ENCODE measurements around the gene HSPG2. TPM values are rescaled to one million over a fixed set of nuclear protein-coding genes. Genes with fewer than 3 reads are reported as not detected.
A peak's percentile ranks its signal among the peaks of the same experiment; 100 is the strongest.

The HSPG2 gene
- total RNA-seq, 2 donors from 2014 or later = 1.2 to 1.6 TPM

GRCh38 chr1:21854090-21854750, 82.9 kb downstream of the HSPG2 start:
- Mint-ChIP-seq H3K4me1 (peaks cover 13% of the 10 kb centered on the region), H3K27ac (no peak overlapping the region), H3K36me3 (ENCODE audit: low read depth) (peaks cover 3% of the 10 kb centered on the region), H3K4me3 (peak overlapping the region; percentile 31), H3K27me3 (no peaks in the 10 kb centered on the region)
- H3K9me3 ChIP-seq (ENCODE audit: control insufficient read depth, low read length, poor library complexity, severe bottlenecking) = no peaks in the 10 kb centered on the region
- ATAC-seq (no peak), DNase-seq (no peak)

- no peaks in the 10 kb centered on the region for H3K9me3 ChIP-seq (ENCODE audit: control insufficient read depth, low read length, poor library complexity, severe bottlenecking)
- H3K4me1 Mint-ChIP-seq = peaks cover 11% of the 10 kb centered on the region
- H3K4me3 Mint-ChIP-seq = no peak overlapping the region
- ATAC-seq (no peak), DNase-seq (no peak)
- H3K27ac Mint-ChIP-seq = no peak overlapping the region
- peaks cover 1% of the 10 kb centered on the region for H3K36me3 Mint-ChIP-seq (ENCODE audit: low read depth)
- H3K27me3 Mint-ChIP-seq = no peaks in the 10 kb centered on the region
These were observed 84.0 kb downstream of the HSPG2 start for GRCh38 chr1:21853131-21853427.

GRCh38 chr1:21852282-21853130, 84.6 kb downstream of the HSPG2 start:
- Mint-ChIP-seq H3K4me1 (peaks cover 5% of the 10 kb centered on the region), H3K27ac (peak overlapping the region; percentile 84), H3K4me3 (peak overlapping the region; percentile 66), H3K27me3 (no peaks in the 10 kb centered on the region), H3K36me3 (ENCODE audit: low read depth) (no peaks in the 10 kb centered on the region)
- H3K9me3 ChIP-seq (ENCODE audit: control insufficient read depth, low read length, poor library complexity, severe bottlenecking) = no peaks in the 10 kb centered on the region
- DNase-seq (no peak), ATAC-seq (peak; percentile 28)

GRCh38 chr1:21851430-21852250, 85.5 kb downstream of the HSPG2 start:
- Mint-ChIP-seq H3K4me3 (peak overlapping the region; percentile 66), H3K4me1 (peaks cover 5% of the 10 kb centered on the region), H3K27me3 (no peaks in the 10 kb centered on the region), H3K36me3 (ENCODE audit: low read depth) (no peaks in the 10 kb centered on the region), H3K27ac (peak overlapping the region; percentile 84)
- no peaks in the 10 kb centered on the region for H3K9me3 ChIP-seq (ENCODE audit: control insufficient read depth, low read length, poor library complexity, severe bottlenecking)
- ATAC-seq = no peak
- DNase-seq = no peak

- Mint-ChIP-seq H3K27ac (no peak overlapping the region), H3K36me3 (ENCODE audit: low read depth) (no peaks in the 10 kb centered on the region), H3K4me1 (peaks cover 5% of the 10 kb centered on the region), H3K4me3 (no peak overlapping the region), H3K27me3 (no peaks in the 10 kb centered on the region)
- DNase-seq (no peak), ATAC-seq (no peak)
- no peaks in the 10 kb centered on the region for H3K9me3 ChIP-seq (ENCODE audit: control insufficient read depth, low read length, poor library complexity, severe bottlenecking)
These were observed 87.1 kb downstream of the HSPG2 start for GRCh38 chr1:21849909-21850576.

GRCh38 chr1:21848524-21849174, 88.5 kb downstream of the HSPG2 start:
- H3K9me3 ChIP-seq (ENCODE audit: control insufficient read depth, low read length, poor library complexity, severe bottlenecking) = no peaks in the 10 kb centered on the region
- no peak overlapping the region for H3K27ac Mint-ChIP-seq
- H3K4me3 Mint-ChIP-seq = no peak overlapping the region
- no peaks in the 10 kb centered on the region for H3K27me3 Mint-ChIP-seq
- ATAC-seq (no peak), DNase-seq (no peak)
- peaks cover 5% of the 10 kb centered on the region for H3K4me1 Mint-ChIP-seq
- no peaks in the 10 kb centered on the region for H3K36me3 Mint-ChIP-seq (ENCODE audit: low read depth)

- H3K4me1 Mint-ChIP-seq = peaks cover 5% of the 10 kb centered on the region
- H3K36me3 Mint-ChIP-seq (ENCODE audit: low read depth) = no peaks in the 10 kb centered on the region
- H3K4me3 Mint-ChIP-seq = no peak overlapping the region
These were observed 89.6 kb downstream of the HSPG2 start for GRCh38 chr1:21847223-21848205.

GRCh38 chr1:21845646-21846641, 91.2 kb downstream of the HSPG2 start:
- no peak overlapping the region for H3K4me3 Mint-ChIP-seq
- H3K27me3 Mint-ChIP-seq = no peaks in the 10 kb centered on the region
- ATAC-seq (no peak), DNase-seq (no peak)
- no peaks in the 10 kb centered on the region for H3K36me3 Mint-ChIP-seq (ENCODE audit: low read depth)
- H3K4me1 Mint-ChIP-seq = no peaks in the 10 kb centered on the region
- no peak overlapping the region for H3K27ac Mint-ChIP-seq
- H3K9me3 ChIP-seq (ENCODE audit: control insufficient read depth, low read length, poor library complexity, severe bottlenecking) = no peaks in the 10 kb centered on the region

More at GRCh38 chr1:21847223-21848205, 89.6 kb downstream of the HSPG2 start:
- H3K27me3 Mint-ChIP-seq = no peaks in the 10 kb centered on the region
- H3K9me3 ChIP-seq (ENCODE audit: control insufficient read depth, low read length, poor library complexity, severe bottlenecking) = no peaks in the 10 kb centered on the region
- DNase-seq (no peak), ATAC-seq (no peak)
- no peak overlapping the region for H3K27ac Mint-ChIP-seq

GRCh38 chr1:21843996-21844395, 93.1 kb downstream of the HSPG2 start:
- Mint-ChIP-seq H3K4me1 (no peaks in the 10 kb centered on the region), H3K27ac (no peak overlapping the region), H3K36me3 (ENCODE audit: low read depth) (no peaks in the 10 kb centered on the region), H3K4me3 (no peak overlapping the region), H3K27me3 (no peaks in the 10 kb centered on the region)
- H3K9me3 ChIP-seq (ENCODE audit: control insufficient read depth, low read length, poor library complexity, severe bottlenecking) = no peaks in the 10 kb centered on the region
- DNase-seq (no peak), ATAC-seq (no peak)

- Mint-ChIP-seq H3K27ac (no peak overlapping the region), H3K4me3 (no peak overlapping the region), H3K27me3 (no peaks in the 10 kb centered on the region), H3K4me1 (no peaks in the 10 kb centered on the region), H3K36me3 (ENCODE audit: low read depth) (no peaks in the 10 kb centered on the region)
- ATAC-seq (no peak), DNase-seq (no peak)
- no peaks in the 10 kb centered on the region for H3K9me3 ChIP-seq (ENCODE audit: control insufficient read depth, low read length, poor library complexity, severe bottlenecking)
These were observed 93.9 kb downstream of the HSPG2 start for GRCh38 chr1:21843208-21843607.

GRCh38 chr1:21842606-21843162, 94.4 kb downstream of the HSPG2 start:
- H3K4me1 Mint-ChIP-seq = no peaks in the 10 kb centered on the region
- H3K9me3 ChIP-seq (ENCODE audit: control insufficient read depth, low read length, poor library complexity, severe bottlenecking) = no peaks in the 10 kb centered on the region
- H3K27me3 Mint-ChIP-seq = no peaks in the 10 kb centered on the region
- DNase-seq = no peak
- no peaks in the 10 kb centered on the region for H3K36me3 Mint-ChIP-seq (ENCODE audit: low read depth)
- H3K4me3 Mint-ChIP-seq = no peak overlapping the region
- H3K27ac Mint-ChIP-seq = no peak overlapping the region
- ATAC-seq = no peak
